ENCODE results near the gene ATP9B. TPM values are rescaled to one million over a fixed set of nuclear protein-coding genes. Genes with fewer than 3 reads are reported as not detected.
A peak's percentile ranks its signal among the peaks of the same experiment; 100 is the strongest.

Gene ATP9B
- total RNA-seq, 1 donor from 2014 or later, result 45.3 TPM

DNA sequence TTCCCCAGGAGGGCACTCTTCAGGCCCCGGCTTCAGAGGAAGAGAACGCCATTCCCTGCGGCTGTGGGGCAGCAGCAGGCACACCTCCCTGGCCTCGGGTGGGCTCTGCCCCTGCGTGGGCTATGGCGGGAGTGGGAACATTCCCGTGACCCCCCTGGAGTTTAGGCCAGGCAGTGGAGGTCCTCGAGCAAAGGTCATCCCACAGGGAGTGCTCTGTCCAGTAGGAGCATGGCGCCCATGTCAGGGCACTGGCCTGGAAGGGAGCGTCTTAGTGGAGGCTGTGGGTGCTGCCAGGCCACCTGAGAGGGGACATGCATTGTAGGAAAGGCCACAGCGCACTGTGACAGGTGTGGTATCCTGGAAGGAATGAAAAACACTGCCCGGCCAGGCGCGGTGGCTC lies 317.4 kb downstream of the ATP9B start:
- no peaks in the 10 kb centered on the region for H3K9me3 Mint-ChIP-seq (ENCODE audit: low read depth)
- no peak for DNase-seq (ENCODE audit: low spot score, unreplicated experiment)
- peaks cover 8% of the 10 kb centered on the region for H3K4me1 Mint-ChIP-seq (ENCODE audit: low read depth)
- no peak overlapping the region for H3K27ac Mint-ChIP-seq
- peaks cover 1% of the 10 kb centered on the region for H3K36me3 Mint-ChIP-seq (ENCODE audit: insufficient read depth)
- TF ChIP-seq, protein P1, sequence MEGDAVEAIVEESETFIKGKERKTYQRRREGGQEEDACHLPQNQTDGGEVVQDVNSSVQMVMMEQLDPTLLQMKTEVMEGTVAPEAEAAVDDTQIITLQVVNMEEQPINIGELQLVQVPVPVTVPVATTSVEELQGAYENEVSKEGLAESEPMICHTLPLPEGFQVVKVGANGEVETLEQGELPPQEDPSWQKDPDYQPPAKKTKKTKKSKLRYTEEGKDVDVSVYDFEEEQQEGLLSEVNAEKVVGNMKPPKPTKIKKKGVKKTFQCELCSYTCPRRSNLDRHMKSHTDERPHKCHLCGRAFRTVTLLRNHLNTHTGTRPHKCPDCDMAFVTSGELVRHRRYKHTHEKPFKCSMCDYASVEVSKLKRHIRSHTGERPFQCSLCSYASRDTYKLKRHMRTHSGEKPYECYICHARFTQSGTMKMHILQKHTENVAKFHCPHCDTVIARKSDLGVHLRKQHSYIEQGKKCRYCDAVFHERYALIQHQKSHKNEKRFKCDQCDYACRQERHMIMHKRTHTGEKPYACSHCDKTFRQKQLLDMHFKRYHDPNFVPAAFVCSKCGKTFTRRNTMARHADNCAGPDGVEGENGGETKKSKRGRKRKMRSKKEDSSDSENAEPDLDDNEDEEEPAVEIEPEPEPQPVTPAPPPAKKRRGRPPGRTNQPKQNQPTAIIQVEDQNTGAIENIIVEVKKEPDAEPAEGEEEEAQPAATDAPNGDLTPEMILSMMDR (IDR thresholded peaks at IDR 0.05; ENCODE audit: unreplicated experiment), result no peak
- H3K27me3 Mint-ChIP-seq, result peaks cover 43% of the 10 kb centered on the region
- no peak overlapping the region for H3K4me3 Mint-ChIP-seq (ENCODE audit: low read depth)

DNA sequence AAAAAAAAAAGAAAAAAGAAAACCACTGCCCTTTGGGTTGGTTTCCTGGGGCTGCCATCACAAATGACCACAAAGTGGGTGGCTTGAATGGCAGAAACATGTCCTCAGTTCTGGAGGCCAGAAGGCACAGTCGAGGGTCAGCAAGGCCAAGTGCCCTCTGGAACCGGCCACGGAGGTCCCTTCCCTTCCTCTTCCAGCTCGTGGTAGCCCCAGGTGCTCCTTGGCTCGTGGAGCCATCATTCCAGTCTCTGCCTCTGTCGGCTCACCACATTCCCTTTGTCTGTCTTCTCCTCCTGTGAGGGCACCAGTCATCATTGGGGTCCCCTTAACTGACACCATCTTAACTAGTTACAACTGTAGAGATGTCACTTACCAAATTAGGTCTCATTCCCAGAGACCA lies 318.0 kb downstream of the ATP9B start:
- peaks cover 48% of the 10 kb centered on the region for H3K27me3 Mint-ChIP-seq
- no peak overlapping the region for H3K4me3 Mint-ChIP-seq (ENCODE audit: low read depth)
- peaks cover 8% of the 10 kb centered on the region for H3K4me1 Mint-ChIP-seq (ENCODE audit: low read depth)
- TF ChIP-seq, protein P1 (IDR thresholded peaks at IDR 0.05; ENCODE audit: unreplicated experiment), result no peak
- DNase-seq (ENCODE audit: low spot score, unreplicated experiment), result no peak
- peaks cover 1% of the 10 kb centered on the region for H3K36me3 Mint-ChIP-seq (ENCODE audit: insufficient read depth)
- no peaks in the 10 kb centered on the region for H3K9me3 Mint-ChIP-seq (ENCODE audit: low read depth)
- H3K27ac Mint-ChIP-seq, result peak overlapping the region; percentile 69

DNA sequence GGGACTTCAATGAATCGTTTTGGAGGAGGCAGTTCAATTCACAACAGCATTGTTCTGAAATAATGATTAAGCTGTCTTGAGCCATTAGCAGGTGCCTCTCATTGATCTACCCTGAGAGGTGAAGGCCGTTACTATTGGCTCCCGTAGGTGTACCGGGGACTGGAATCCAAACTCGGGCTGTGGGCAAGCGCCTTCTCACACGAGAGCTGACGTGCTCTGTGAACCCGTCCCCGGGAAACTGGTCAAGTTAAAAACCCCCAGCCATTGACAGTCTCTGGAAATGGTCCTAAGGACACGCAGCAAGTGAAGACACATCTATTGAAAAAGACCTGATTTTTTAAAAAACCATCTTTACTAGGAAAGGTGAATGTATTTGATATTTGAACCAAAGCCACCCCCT lies 318.4 kb downstream of the ATP9B start:
- no peaks in the 10 kb centered on the region for H3K9me3 Mint-ChIP-seq (ENCODE audit: low read depth)
- no peak for DNase-seq (ENCODE audit: low spot score, unreplicated experiment)
- TF ChIP-seq, protein P1 (IDR thresholded peaks at IDR 0.05; ENCODE audit: unreplicated experiment), result no peak
- peaks cover 8% of the 10 kb centered on the region for H3K4me1 Mint-ChIP-seq (ENCODE audit: low read depth)
- H3K4me3 Mint-ChIP-seq (ENCODE audit: low read depth), result no peak overlapping the region
- peak overlapping the region; percentile 69 for H3K27ac Mint-ChIP-seq
- H3K27me3 Mint-ChIP-seq, result peaks cover 52% of the 10 kb centered on the region
- peaks cover 1% of the 10 kb centered on the region for H3K36me3 Mint-ChIP-seq (ENCODE audit: insufficient read depth)

DNA sequence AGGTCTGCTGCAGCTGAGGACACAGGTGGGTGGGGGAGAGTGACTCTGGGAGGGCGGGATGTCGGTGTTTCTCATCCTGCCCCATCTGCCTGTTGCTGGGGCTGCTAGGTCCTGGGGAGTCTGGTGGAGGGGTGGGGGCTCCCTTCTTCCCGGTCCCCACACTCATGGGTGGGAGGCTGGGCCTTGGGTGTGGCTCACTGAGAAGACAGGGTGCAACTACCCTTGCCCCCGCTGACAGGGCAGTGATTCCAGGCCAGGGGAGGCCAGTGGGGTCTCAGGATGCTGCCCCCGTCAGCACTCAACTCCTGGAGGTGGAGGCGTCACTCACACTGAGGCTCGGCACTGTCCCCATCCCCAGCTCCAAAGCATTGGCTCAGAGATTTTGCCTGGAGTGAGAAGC lies 318.8 kb downstream of the ATP9B start:
- no peak for DNase-seq (ENCODE audit: low spot score, unreplicated experiment)
- TF ChIP-seq, protein P1 (IDR thresholded peaks at IDR 0.05; ENCODE audit: unreplicated experiment), result no peak
- no peak overlapping the region for H3K4me3 Mint-ChIP-seq (ENCODE audit: low read depth)
- H3K4me1 Mint-ChIP-seq (ENCODE audit: low read depth), result peaks cover 8% of the 10 kb centered on the region
- H3K9me3 Mint-ChIP-seq (ENCODE audit: low read depth), result no peaks in the 10 kb centered on the region
- H3K36me3 Mint-ChIP-seq (ENCODE audit: insufficient read depth), result peaks cover 1% of the 10 kb centered on the region
- peaks cover 57% of the 10 kb centered on the region for H3K27me3 Mint-ChIP-seq
- no peak overlapping the region for H3K27ac Mint-ChIP-seq

DNA sequence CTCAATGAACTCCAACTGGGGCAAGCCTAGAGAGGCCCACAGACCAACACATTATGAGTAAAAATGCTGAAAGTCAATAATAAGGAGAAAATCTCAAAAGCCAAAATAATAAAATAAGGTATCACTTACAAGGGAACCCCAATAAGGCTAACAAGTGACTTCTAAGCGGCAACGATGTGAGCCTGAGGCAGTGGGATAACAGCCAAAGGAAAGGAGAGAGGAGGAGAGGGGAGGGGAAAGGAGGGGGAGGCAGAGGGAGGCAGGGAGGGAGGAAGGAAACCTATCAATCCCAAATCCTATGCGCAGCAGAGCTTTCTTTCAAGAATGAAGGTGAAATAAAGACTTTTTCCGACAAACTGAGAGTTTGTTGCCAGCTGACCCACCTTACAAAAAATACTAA lies 320.5 kb downstream of the ATP9B start:
- no peak overlapping the region for H3K27ac Mint-ChIP-seq
- no peak overlapping the region for H3K4me3 Mint-ChIP-seq (ENCODE audit: low read depth)
- H3K9me3 Mint-ChIP-seq (ENCODE audit: low read depth), result no peaks in the 10 kb centered on the region
- peaks cover 1% of the 10 kb centered on the region for H3K36me3 Mint-ChIP-seq (ENCODE audit: insufficient read depth)
- H3K4me1 Mint-ChIP-seq (ENCODE audit: low read depth), result peaks cover 11% of the 10 kb centered on the region
- H3K27me3 Mint-ChIP-seq, result peaks cover 59% of the 10 kb centered on the region
- TF ChIP-seq, protein P1 (IDR thresholded peaks at IDR 0.05; ENCODE audit: unreplicated experiment), result no peak
- no peak for DNase-seq (ENCODE audit: low spot score, unreplicated experiment)

Data from progenitor cell of endocrine pancreas (in vitro differentiated cells).